Vagina (tissue), 2 donors: ENCODE data around the gene PSME1. TPM values are rescaled to one million over a fixed set of nuclear protein-coding genes. Genes with fewer than 3 reads are reported as not detected.

Source experiments
- DNase-seq, 2 donors: peaks; one replicate each; pipeline ENCODE4 v3.0.0-alpha.2; 2017; ENCODE audit errors: extremely low spot score in 2 of 2
- H3K27ac ChIP-seq: fragments of 200-600 bp; sonication (generic); one replicate; pipeline ENCODE4 v1.5.1; 2019
- H3K27me3 ChIP-seq: fragments of 200-600 bp; sonication (generic); one replicate; pipeline ENCODE4 v1.5.1; 2019
- H3K36me3 ChIP-seq, 2 donors: fragments of 200-600 bp; sonication (generic); one replicate each; pipeline ENCODE4 v1.5.1; 2017 to 2019
- H3K4me1 ChIP-seq: fragments of 200-600 bp; sonication (generic); one replicate; pipeline ENCODE4 v1.5.1; 2019
- H3K4me3 ChIP-seq, 2 donors: fragments of 200-600 bp; sonication (generic); 1 replicate in 1 of 2; 2 replicates in 1 of 2; pipeline ENCODE4 v1.5.1; 2016 to 2019
- H3K9me3 ChIP-seq: fragments of 200-600 bp; sonication (generic); one replicate; pipeline ENCODE4 v1.5.1; 2019
- CTCF ChIP-seq, 3 experiments: fragments of 450-650 bp in 2 of 3; fragments of 200-600 bp in 1 of 3; sonication (generic) in 1 of 3; IDR thresholded peaks; one replicate each; pipeline ENCODE4 v1.5.1; 2017 to 2019; ENCODE audit warnings: antibody characterized with exemption in 3 of 3, mild to moderate bottlenecking in 2 of 3, moderate library complexity in 2 of 3
- POLR2A ChIP-seq, 2 donors: fragments of 450-650 bp; IDR thresholded peaks; one replicate each; pipeline ENCODE4 v1.6.1; 2017; ENCODE audit warnings: antibody characterized with exemption in 2 of 2, mild to moderate bottlenecking in 2 of 2, moderate library complexity in 2 of 2
- POLR2AphosphoS5 ChIP-seq, 2 donors: sonication (generic); formaldehyde crosslinking; IDR thresholded peaks; one replicate each; pipeline ENCODE4 v1.9.0; 2017; ENCODE audit warnings: antibody characterized with exemption in 2 of 2, mild to moderate bottlenecking in 2 of 2, low read depth in 1 of 2; ENCODE audit not compliant: insufficient read depth in 1 of 2
- intact Hi-C: fragments of 100-400 bp; cut with DNase I; formaldehyde crosslinking; loops from one replicate; pipeline ENCODE4 v1.15.1; 2023
- total RNA-seq: library from RNA; depleted of rRNA; stranded (reverse); fragments of >200 nt; gene quantifications from one replicate; pipeline ENCODE4 v1.2.3, GENCODE V29; 2016

The PSME1 gene
- total RNA-seq, 1 donor from 2014 or later: 118 TPM

DNA sequence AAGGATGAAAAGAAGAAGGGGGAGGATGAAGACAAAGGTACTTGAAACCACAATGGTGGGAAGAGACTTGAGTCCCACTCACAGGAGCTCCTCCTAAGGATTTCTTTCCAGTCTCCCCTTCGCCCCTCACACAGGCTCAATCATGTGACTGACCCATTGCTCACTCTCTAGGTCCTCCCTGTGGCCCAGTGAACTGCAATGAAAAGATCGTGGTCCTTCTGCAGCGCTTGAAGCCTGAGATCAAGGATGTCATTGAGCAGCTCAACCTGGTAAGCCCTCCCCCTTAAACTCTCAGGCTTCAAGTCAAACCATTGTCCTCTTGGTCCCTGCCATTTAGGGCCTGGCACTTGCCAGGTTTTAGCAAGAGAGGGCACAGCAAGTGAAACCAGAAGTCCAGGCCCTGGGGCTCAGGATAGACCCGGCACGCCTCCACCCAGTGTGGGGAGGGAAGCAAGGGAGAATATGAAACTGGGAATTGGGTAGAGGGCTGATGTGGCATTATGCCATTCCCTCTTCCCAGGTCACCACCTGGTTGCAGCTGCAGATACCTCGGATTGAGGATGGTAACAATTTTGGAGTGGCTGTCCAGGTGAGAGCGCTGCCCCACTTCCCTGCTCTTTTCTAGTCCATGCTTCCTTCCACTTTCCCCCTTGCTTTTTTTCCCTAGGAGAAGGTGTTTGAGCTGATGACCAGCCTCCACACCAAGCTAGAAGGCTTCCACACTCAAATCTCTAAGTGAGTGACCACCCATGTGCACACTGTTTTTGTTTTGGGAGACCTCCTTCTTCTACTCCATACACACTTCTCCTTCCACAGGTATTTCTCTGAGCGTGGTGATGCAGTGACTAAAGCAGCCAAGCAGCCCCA is 1.8 kb downstream of the PSME1 start:
- DNase-seq: no peak
- Histone ChIP-seq H3K36me3 (peaks cover 0 to 22% of the 10 kb centered on the region in 2 donors), H3K4me3 (no peak overlapping the region), H3K4me1 (peaks cover 52% of the 10 kb centered on the region), H3K27me3 (no peaks in the 10 kb centered on the region), H3K9me3 (no peaks in the 10 kb centered on the region), H3K27ac (peak overlapping the region; percentile 10)
- intact Hi-C loops: no loop called here
- TF ChIP-seq POLR2A (IDR thresholded peaks at IDR 0.05) (no peak), CTCF (IDR thresholded peaks at IDR 0.05) (no peak), POLR2AphosphoS5 (IDR thresholded peaks at IDR 0.05; ENCODE audit: insufficient read depth in 1 of 2, low read depth in 1 of 2) (no peak)

DNA sequence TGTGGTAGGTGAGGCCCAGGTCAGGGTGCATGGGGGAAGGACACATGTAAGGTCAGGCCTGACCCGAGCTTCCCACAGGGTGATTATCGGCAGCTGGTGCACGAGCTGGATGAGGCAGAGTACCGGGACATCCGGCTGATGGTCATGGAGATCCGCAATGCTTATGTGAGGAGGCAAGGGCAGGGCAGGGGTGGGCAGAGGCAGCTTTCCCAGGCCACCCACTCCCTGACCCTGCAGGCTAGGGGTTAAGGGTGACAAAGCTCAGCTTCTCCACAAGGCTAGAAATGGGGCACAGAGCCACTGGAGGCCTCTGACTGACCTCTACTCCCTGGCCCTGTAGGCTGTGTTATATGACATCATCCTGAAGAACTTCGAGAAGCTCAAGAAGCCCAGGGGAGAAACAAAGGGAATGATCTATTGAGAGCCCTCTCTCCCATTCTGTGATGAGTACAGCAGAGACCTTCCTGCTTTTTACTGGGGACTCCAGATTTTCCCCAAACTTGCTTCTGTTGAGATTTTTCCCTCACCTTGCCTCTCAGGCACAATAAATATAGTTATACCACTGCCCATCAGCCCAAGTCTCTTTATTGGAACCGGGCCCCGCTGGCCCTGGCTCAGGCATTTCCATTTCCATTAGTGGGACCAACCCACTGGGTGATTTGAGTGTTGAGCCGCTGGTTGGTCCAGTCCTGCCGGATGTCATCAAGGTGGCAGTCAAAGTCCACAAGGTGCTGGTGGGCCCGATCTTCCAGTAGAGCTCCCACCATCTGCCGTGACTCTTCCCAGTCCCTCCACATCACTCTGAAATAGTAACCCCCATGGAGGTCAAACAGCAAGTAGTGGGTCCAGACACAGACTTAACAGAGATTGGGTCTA is 2.6 kb downstream of the PSME1 start:
- Histone ChIP-seq H3K27me3 (no peaks in the 10 kb centered on the region), H3K27ac (peak overlapping the region; percentile 16), H3K4me1 (peaks cover 52% of the 10 kb centered on the region), H3K4me3 (no peak overlapping the region), H3K9me3 (no peaks in the 10 kb centered on the region), H3K36me3 (peaks cover 0 to 22% of the 10 kb centered on the region in 2 donors)
- TF ChIP-seq CTCF (IDR thresholded peaks at IDR 0.05) (no peak), POLR2AphosphoS5 (IDR thresholded peaks at IDR 0.05; ENCODE audit: insufficient read depth in 1 of 2, low read depth in 1 of 2) (no peak), POLR2A (IDR thresholded peaks at IDR 0.05) (no peak)
- no peak for DNase-seq
- intact Hi-C loops: no loop called here

DNA sequence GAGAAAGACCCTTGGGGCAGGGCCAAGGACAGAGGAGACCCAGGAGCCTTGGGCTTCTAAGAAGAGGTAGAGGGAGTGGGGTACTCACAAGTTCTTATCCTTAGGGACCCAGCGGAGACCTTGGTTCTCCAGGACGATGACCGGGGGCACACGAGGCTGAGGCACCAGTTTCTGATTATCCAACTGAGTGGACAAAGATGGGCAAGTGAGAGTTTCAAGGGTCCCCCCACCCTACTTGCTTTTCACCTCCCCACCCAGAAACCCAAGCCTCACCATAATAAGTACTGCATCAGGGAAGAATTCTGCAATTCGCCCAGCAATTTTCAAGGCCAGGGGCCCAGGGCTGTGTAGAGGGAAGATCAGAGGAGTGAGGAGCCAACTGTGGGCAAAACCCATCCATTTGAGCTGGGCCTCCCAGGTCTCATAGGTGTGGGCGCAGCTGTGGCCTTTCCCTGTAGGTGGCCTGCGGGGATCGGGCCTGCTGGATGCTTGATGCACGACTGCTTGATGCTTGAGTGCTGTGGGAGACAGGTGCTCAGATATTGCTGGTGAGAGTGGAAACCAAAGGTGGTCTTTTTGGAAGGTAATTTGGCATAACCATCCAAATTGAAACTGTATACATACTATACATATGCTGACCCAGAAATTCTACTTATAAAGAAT is 3.4 kb downstream of the PSME1 start:
- Histone ChIP-seq H3K4me3 (no peak overlapping the region), H3K9me3 (no peaks in the 10 kb centered on the region), H3K4me1 (peaks cover 52% of the 10 kb centered on the region), H3K27me3 (no peaks in the 10 kb centered on the region), H3K27ac (no peak overlapping the region), H3K36me3 (peaks cover 0 to 22% of the 10 kb centered on the region in 2 donors)
- intact Hi-C loops: no loop called here
- no peak for DNase-seq
- no peak for TF ChIP-seq POLR2A (IDR thresholded peaks at IDR 0.05)
- no peak for TF ChIP-seq CTCF (IDR thresholded peaks at IDR 0.05)
- TF ChIP-seq POLR2AphosphoS5 (IDR thresholded peaks at IDR 0.05; ENCODE audit: insufficient read depth in 1 of 2, low read depth in 1 of 2): no peak

- Histone ChIP-seq H3K27ac (peak within 1 kb of the TSS; percentile 84), H3K4me3 (peak within 1 kb of the TSS; percentile 68 to 94), H3K9me3 (no peaks in the 10 kb centered on the region), H3K27me3 (no peaks in the 10 kb centered on the region), H3K36me3 (peaks cover 0 to 22% of the 10 kb centered on the region in 2 donors), H3K4me1 (peaks cover 63% of the 10 kb centered on the region)
- intact Hi-C loops: loop anchor here (2.0 kb wide), 1 partner anchor 26 kb away; the partner anchor contains the start of genes DCAF11 and NRL
- peak; percentile 99 to 100 for DNase-seq
- TF ChIP-seq POLR2AphosphoS5 (IDR thresholded peaks at IDR 0.05; ENCODE audit: insufficient read depth in 1 of 2, low read depth in 1 of 2) (peak; percentile 94 to 96), POLR2A (IDR thresholded peaks at IDR 0.05) (peak in 1 of 2 donors; percentile 73), CTCF (IDR thresholded peaks at IDR 0.05) (peak in 1 of 3 experiments; percentile 52)
Measured at GRCh38 chr14:24141097-24141880, 5.3 kb downstream of the PSME1 start, which contains the start of gene EMC9. Gene EMC9, minus strand, starts transcription at chr14:24141591. Its CDS starts 287 bp downstream, at chr14:24141304.
